Colonic mucosa (tissue), 4 donors: Measurements from ENCODE around the gene IFNG-AS1. TPM values are rescaled to one million over a fixed set of nuclear protein-coding genes. Genes with fewer than 3 reads are reported as not detected.

Experiments used
- DNase-seq: peaks from one replicate; pipeline ENCODE4 v3.0.0-alpha.2; 2020
- H3K27ac ChIP-seq: fragments of 200-600 bp; one replicate; pipeline ENCODE4 v1.8.0; 2021
- H3K27me3 ChIP-seq: fragments of 200-600 bp; one replicate; pipeline ENCODE4 v1.8.0; 2021
- H3K36me3 ChIP-seq: fragments of 200-600 bp; one replicate; pipeline ENCODE4 v1.8.0; 2021
- H3K4me1 ChIP-seq: fragments of 200-600 bp; one replicate; pipeline ENCODE4 v1.8.0; 2021; ENCODE audit warnings: mild to moderate bottlenecking
- H3K4me3 ChIP-seq: fragments of 200-600 bp; one replicate; pipeline ENCODE4 v1.8.0; 2021
- H3K9ac ChIP-seq, 2 donors: one replicate each; pipeline ENCODE4 v1.7.0; 2013; ENCODE audit warnings: control low read depth in 2 of 2, low read depth in 2 of 2, low read length in 2 of 2
- H3K9me3 ChIP-seq: fragments of 200-600 bp; one replicate; pipeline ENCODE4 v1.8.0; 2021
- intact Hi-C: fragments of 100-400 bp; cut with DNase I; formaldehyde crosslinking; loops from one replicate; pipeline ENCODE4 v1.14.1; 2022
- total RNA-seq, 2 donors: library from RNA; stranded (reverse); fragmentation: NEBNext Ultra II Directional in 1 of 2; extraction: Animal tissue kit (Norgen Biotek cat#: 25700) in 1 of 2; gene quantifications; one replicate each; pipeline ENCODE4 v1.2.1, GENCODE V29; 2021
- TF ChIP-seq, protein P1 (sequence below): fragments of 200-600 bp; IDR thresholded peaks from one replicate; pipeline ENCODE4 v1.8.0; 2022; ENCODE audit warnings: antibody characterized with exemption, mild to moderate bottlenecking
- donor health status: healthy.
- donor health status: DM: no; HTN: no; CAD: no.
- donor health status: DM: no; HTN: no; CAD: no.

The IFNG-AS1 gene
- total RNA-seq, 2 donors from 2014 or later, result not detected

DNA sequence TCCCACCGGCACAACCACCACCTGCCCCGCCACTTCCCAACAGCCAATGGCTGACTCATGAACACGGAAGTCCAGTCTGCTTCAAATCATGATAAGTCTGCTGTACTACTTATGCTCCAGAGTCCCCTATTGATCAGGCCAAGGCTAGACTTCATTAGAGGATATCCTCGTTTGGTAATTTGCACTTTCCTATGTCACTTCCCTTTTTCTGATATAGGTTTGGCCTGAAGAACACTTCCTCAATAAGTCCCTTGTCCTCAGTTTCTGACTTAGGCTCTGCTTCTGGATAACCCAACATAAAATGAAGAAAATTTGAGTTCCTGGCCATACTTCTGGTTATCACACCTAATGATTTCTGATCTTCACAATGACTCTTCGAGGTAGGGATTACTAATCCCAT is 45.3 kb downstream of the IFNG-AS1 start:
- H3K9me3 ChIP-seq, result no peaks in the 10 kb centered on the region
- H3K4me3 ChIP-seq, result no peak overlapping the region
- DNase-seq, result no peak
- TF ChIP-seq, protein P1, sequence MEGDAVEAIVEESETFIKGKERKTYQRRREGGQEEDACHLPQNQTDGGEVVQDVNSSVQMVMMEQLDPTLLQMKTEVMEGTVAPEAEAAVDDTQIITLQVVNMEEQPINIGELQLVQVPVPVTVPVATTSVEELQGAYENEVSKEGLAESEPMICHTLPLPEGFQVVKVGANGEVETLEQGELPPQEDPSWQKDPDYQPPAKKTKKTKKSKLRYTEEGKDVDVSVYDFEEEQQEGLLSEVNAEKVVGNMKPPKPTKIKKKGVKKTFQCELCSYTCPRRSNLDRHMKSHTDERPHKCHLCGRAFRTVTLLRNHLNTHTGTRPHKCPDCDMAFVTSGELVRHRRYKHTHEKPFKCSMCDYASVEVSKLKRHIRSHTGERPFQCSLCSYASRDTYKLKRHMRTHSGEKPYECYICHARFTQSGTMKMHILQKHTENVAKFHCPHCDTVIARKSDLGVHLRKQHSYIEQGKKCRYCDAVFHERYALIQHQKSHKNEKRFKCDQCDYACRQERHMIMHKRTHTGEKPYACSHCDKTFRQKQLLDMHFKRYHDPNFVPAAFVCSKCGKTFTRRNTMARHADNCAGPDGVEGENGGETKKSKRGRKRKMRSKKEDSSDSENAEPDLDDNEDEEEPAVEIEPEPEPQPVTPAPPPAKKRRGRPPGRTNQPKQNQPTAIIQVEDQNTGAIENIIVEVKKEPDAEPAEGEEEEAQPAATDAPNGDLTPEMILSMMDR, result no peak
- H3K4me1 ChIP-seq, result no peaks in the 10 kb centered on the region
- H3K27me3 ChIP-seq, result no peaks in the 10 kb centered on the region
- no peak overlapping the region for H3K27ac ChIP-seq
- no peak overlapping the region for H3K9ac ChIP-seq
- intact Hi-C loops, result no loop called here
- no peaks in the 10 kb centered on the region for H3K36me3 ChIP-seq

DNA sequence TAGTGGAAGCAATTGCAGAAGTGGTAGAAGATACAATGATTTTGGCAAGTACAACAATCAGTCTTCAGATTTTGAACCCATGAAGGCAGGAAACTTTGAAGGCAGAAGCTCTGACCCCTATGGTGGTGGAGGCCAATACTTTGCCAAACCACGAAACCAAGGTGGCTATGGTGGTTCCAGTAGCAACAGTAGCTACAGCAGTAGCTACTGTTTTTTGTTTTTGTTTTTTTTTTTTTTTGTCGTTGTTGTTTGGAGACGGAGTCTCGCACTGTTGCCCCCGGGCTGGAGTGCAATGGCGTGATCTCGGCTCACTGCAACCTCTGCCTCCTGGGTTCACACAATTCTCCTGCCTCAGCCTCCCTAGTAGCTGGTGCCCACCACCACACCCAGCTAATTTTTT is 47.4 kb downstream of the IFNG-AS1 start:
- H3K4me1 ChIP-seq, result no peaks in the 10 kb centered on the region
- TF ChIP-seq, protein P1, result no peak
- no peak overlapping the region for H3K27ac ChIP-seq
- DNase-seq, result no peak
- no peaks in the 10 kb centered on the region for H3K27me3 ChIP-seq
- no peak overlapping the region for H3K9ac ChIP-seq
- no peaks in the 10 kb centered on the region for H3K36me3 ChIP-seq
- H3K4me3 ChIP-seq, result no peak overlapping the region
- no peaks in the 10 kb centered on the region for H3K9me3 ChIP-seq
- intact Hi-C loops, result no loop called here

DNA sequence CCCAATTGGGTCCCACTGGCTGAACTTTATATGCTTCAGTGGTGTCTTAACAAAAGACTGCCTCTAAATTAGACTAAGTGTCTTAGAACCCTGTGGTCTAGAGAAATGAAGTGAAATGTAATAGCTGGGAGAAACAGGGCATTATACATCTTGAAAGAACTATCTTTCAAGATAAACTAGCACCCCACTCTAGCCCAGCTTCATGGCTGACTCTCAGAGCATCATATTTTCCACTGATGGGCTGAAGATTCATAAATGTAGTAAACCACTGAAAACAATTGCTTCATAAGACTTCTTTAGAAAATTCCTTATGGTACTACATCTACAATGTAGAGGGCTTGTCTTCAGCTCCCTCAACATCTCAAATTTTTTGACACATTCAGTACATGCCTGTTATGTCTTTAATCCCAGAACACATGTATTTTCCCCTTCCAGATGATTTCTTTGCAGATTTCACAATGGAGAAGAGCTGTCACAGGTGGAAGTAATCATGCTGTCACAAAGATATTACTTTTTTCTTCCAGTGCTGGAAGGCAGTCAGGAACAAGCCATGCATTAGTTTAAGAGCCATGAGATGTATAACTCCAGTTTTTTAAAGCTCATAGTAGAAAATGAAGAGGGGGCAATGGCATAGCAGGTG is 48.5 kb downstream of the IFNG-AS1 start:
- Histone ChIP-seq H3K4me1 (no peaks in the 10 kb centered on the region), H3K27me3 (no peaks in the 10 kb centered on the region), H3K4me3 (no peak overlapping the region), H3K9ac (no peak overlapping the region), H3K36me3 (no peaks in the 10 kb centered on the region), H3K9me3 (no peaks in the 10 kb centered on the region), H3K27ac (no peak overlapping the region)
- DNase-seq, result no peak
- TF ChIP-seq, protein P1, result no peak
- intact Hi-C loops, result no loop called here

DNA sequence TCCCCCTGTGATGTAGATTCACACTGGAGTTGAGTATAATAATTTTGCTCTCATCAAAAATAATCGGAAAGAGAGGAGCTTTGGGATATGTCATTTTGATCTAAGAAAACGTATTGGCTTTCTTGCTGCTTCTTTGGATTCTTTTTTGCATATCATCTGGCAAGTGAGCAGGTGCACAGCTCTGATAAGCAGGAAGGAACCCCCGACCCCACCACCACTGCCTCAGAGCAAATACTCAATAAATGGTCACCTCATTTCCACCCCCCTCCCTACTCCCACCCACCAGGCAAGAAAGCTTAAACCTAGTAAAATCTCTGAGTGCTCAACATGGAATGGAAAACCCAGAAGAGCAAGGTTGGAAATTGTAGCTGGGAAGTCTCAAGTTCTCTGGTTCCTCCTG is 49.4 kb downstream of the IFNG-AS1 start:
- Histone ChIP-seq H3K4me3 (no peak overlapping the region), H3K27me3 (no peaks in the 10 kb centered on the region), H3K4me1 (no peaks in the 10 kb centered on the region), H3K9ac (no peak overlapping the region), H3K27ac (no peak overlapping the region), H3K36me3 (no peaks in the 10 kb centered on the region), H3K9me3 (no peaks in the 10 kb centered on the region)
- TF ChIP-seq, protein P1, result no peak
- no peak for DNase-seq
- intact Hi-C loops, result no loop called here

DNA sequence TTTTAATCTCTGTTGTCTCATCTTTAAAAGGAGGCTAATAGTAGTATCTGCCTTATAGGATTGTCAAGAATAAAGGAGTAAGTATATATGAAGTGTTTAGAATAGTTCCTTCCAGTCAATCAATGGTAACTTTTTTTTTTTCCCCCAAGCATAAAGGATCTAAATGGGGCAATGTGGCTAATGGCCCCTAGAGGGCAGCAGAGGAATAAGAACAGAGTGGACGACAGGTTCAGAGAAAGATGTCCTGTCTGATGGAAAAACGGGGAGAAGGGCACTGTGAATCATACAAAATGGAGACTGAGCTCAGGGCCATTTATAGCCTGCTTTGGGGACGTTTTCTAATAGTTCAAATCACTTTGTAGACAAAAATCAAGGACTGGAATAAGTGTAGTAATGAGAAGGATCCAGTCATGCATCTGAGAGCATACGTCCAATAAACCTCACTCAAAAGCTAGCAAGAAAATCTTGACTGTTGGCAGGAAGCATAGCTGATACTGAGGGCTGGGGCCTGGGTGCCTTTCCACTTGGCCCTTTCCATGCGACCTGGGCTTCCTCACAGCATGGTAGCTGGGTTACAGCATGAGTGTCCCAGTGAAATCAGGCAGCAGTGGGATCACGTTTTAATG is 51.3 kb downstream of the IFNG-AS1 start:
- TF ChIP-seq, protein P1, result peak; percentile 87
- Histone ChIP-seq H3K9me3 (no peaks in the 10 kb centered on the region), H3K36me3 (no peaks in the 10 kb centered on the region), H3K4me1 (no peaks in the 10 kb centered on the region), H3K27me3 (no peaks in the 10 kb centered on the region), H3K9ac (no peak overlapping the region), H3K27ac (no peak overlapping the region), H3K4me3 (no peak overlapping the region)
- intact Hi-C loops, result loop anchor here (5.0 kb wide), 1 partner anchor 277 kb away; no protein-coding TSS in a partner anchor
- peak; percentile 62 for DNase-seq
